Measurements from ENCODE around the gene GPR25. TPM values are rescaled to one million over a fixed set of nuclear protein-coding genes. Genes with fewer than 3 reads are reported as not detected.

GPR25 gene
- total RNA-seq, 4 donors from 2014 or later = not detected

GRCh38 chr1:200885623-200886402, 13.0 kb downstream of the GPR25 start:
- TF ChIP-seq, protein P1, sequence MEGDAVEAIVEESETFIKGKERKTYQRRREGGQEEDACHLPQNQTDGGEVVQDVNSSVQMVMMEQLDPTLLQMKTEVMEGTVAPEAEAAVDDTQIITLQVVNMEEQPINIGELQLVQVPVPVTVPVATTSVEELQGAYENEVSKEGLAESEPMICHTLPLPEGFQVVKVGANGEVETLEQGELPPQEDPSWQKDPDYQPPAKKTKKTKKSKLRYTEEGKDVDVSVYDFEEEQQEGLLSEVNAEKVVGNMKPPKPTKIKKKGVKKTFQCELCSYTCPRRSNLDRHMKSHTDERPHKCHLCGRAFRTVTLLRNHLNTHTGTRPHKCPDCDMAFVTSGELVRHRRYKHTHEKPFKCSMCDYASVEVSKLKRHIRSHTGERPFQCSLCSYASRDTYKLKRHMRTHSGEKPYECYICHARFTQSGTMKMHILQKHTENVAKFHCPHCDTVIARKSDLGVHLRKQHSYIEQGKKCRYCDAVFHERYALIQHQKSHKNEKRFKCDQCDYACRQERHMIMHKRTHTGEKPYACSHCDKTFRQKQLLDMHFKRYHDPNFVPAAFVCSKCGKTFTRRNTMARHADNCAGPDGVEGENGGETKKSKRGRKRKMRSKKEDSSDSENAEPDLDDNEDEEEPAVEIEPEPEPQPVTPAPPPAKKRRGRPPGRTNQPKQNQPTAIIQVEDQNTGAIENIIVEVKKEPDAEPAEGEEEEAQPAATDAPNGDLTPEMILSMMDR (IDR thresholded peaks at IDR 0.05; ENCODE audit: low read depth) = no peak

GRCh38 chr1:200886594-200886993, 13.8 kb downstream of the GPR25 start:
- TF ChIP-seq, protein P1 (IDR thresholded peaks at IDR 0.05; ENCODE audit: low read depth) = no peak

- TF ChIP-seq, protein P1 (IDR thresholded peaks at IDR 0.05; ENCODE audit: low read depth) = no peak
Observed at GRCh38 chr1:200887036-200887435, 14.3 kb downstream of the GPR25 start.

- TF ChIP-seq, protein P1 (IDR thresholded peaks at IDR 0.05; ENCODE audit: low read depth) = no peak
Observed at GRCh38 chr1:200887772-200888348, 15.1 kb downstream of the GPR25 start.

DNA sequence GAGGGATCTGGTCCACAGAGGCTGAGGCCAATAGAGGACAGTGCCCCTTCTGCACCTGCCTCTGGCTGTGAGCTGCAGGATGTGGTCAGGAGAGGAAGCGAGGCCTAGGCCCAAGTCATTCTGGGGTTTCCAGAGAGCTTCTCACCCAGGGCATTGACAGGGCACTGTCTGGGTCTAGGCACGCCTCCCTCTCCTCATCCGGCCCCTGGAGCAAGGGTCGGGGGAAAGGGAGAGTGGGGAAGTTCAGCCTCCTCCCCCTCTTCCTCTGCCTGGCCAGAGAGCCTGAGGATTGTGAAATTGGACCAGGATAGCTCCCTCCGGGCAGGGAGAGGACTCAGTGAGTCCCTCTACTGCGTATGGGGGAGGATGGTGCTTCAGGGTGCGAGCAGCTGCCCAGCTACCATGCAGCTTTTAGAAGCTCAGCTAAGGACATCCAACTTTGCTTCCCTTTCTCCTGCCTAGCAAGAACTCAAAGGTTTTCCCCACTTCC, 15.6 kb downstream of the GPR25 start:
- TF ChIP-seq, protein P1 (IDR thresholded peaks at IDR 0.05; ENCODE audit: low read depth) = no peak

DNA sequence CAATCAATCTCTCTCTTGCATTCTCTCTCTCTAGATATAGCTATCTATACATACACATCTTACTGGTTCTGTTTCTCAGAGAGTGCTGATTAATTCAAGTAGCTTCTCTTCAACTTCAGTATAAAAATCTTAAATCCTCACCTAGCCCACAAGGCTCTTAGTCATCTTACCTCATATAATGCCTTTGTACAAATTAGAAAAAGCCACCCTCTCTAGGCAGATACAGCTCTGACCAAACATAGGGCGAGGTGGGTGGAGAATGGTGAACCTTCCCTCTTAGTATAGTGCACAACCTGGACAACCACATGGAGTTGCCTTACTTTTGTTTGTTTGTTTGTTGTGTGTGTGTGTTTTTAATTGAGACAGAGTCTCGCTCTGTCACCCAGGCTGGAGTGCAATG, 16.8 kb downstream of the GPR25 start:
- TF ChIP-seq, protein P1 (IDR thresholded peaks at IDR 0.05; ENCODE audit: low read depth) = no peak

- TF ChIP-seq, protein P1 (IDR thresholded peaks at IDR 0.05; ENCODE audit: low read depth) = no peak
Observed at GRCh38 chr1:200890027-200890426, 17.2 kb downstream of the GPR25 start.

Data from subcutaneous adipose tissue (tissue), 4 donors.